Measurements from ENCODE around the gene VPS18. TPM values are rescaled to one million over a fixed set of nuclear protein-coding genes. Genes with fewer than 3 reads are reported as not detected.

The VPS18 gene
- total and polyA plus RNA-seq, 2 donors (not counting 3 experiments of a cell fraction or from before 2014, with no cell fraction given): 29.3 to 32.8 TPM

GRCh38 chr15:40918146-40918798 is 24.0 kb downstream of the VPS18 start:
- ChIA-PET POLR2A (interaction anchor here (1.8 to 3.1 kb wide), 2 partner anchors 11 to 13 kb away, joined by 4 to 14 read pairs; partner anchors contain the start of gene DLL4), CTCF (interaction anchor here (0.9 to 6.5 kb wide), 11 partner anchors 8 to 101 kb away, joined by 3 to 100 read pairs (median 5); partner anchors contain the start of gene DLL4)
- peak overlapping the region; percentile 14 for H3K4me2 ChIP-seq (ENCODE audit: insufficient read depth, low read length)
- peak overlapping the region; percentile 95 for H3K27ac ChIP-seq (ENCODE audit: insufficient read depth, low read depth, low read length)
- BruUV-seq (replicated peaks): TSS peak; percentile 72
- H3K4me3 ChIP-seq (replicated peaks in 1 of 3; ENCODE audit: insufficient read depth in 1 of 3, low read depth in 1 of 3, low read length in 3 of 3): no peak overlapping the region
- H3K9ac ChIP-seq (replicated peaks; ENCODE audit: extremely low read depth, insufficient read depth, low read length): peak overlapping the region; percentile 81
- no peaks in the 10 kb centered on the region for H3K27me3 ChIP-seq (ENCODE audit: control insufficient read depth in 2 of 2, insufficient read depth in 2 of 2, low read length in 2 of 2)
- H4K20me1 ChIP-seq (replicated peaks; ENCODE audit: control insufficient read depth, extremely low read depth, insufficient read depth, low read length): no peaks in the 10 kb centered on the region
- FAIRE-seq: peak; percentile 91
- dilution Hi-C loops (cut with MboI; ENCODE audit: extremely low pct_ligation_motif_present, low sequenced_read_pairs) (no loop called here), intact Hi-C loops (cut with micrococcal nuclease) (loop anchor here (1.0 kb wide), 3 partner anchors 11 to 23 kb away; partner anchors contain the start of gene DLL4)
- H3K9me3 ChIP-seq (replicated peaks; ENCODE audit: control insufficient read depth, insufficient read depth, low read length): no peaks in the 10 kb centered on the region
- peak; percentile 72 for DNase-seq (ENCODE audit: low read depth, low spot score)
- H3K79me2 ChIP-seq (ENCODE audit: control insufficient read depth, insufficient read depth, low read length): no peaks in the 10 kb centered on the region
- H3K9me1 ChIP-seq (replicated peaks; ENCODE audit: control insufficient read depth, extremely low read depth, insufficient read depth, low read length): no peaks in the 10 kb centered on the region
- peaks cover 46% of the 10 kb centered on the region for H3K4me1 ChIP-seq (ENCODE audit: control insufficient read depth, extremely low read depth, insufficient read depth, low read length)
- H2AFZ ChIP-seq (ENCODE audit: low read depth, low read length): peak overlapping the region; percentile 74
- no peaks in the 10 kb centered on the region for H3K36me3 ChIP-seq (ENCODE audit: control insufficient read depth in 2 of 2, extremely low read depth in 1 of 2, insufficient read depth in 2 of 2, low read length in 2 of 2)
- peak; percentile 29 for TF ChIP-seq POLR2AphosphoS5 (IDR thresholded peaks at IDR 0.05; ENCODE audit: insufficient read depth, low read depth, low read length)
- no peak for TF ChIP-seq MAX (IDR thresholded peaks at IDR 0.05; ENCODE audit: insufficient read depth, insufficient read length)

GRCh38 chr15:40918799-40919392 is 24.6 kb downstream of the VPS18 start:
- no peaks in the 10 kb centered on the region for H3K36me3 ChIP-seq (ENCODE audit: control insufficient read depth in 2 of 2, extremely low read depth in 1 of 2, insufficient read depth in 2 of 2, low read length in 2 of 2)
- intact Hi-C loops (cut with micrococcal nuclease): loop anchor here (1.0 kb wide), 3 partner anchors 10 to 22 kb away; partner anchors contain the start of gene DLL4
- ChIA-PET POLR2A (interaction anchor here (0.9 to 3.1 kb wide), 3 partner anchors 10 to 12 kb away, joined by 3 to 14 read pairs (median 4); partner anchors contain the start of gene DLL4), CTCF (interaction anchor here (0.9 to 6.5 kb wide), 10 partner anchors 9 to 100 kb away, joined by 3 to 100 read pairs (median 5); partner anchors contain the start of gene DLL4)
- peaks cover 46% of the 10 kb centered on the region for H3K4me1 ChIP-seq (ENCODE audit: control insufficient read depth, extremely low read depth, insufficient read depth, low read length)
- no peaks in the 10 kb centered on the region for H4K20me1 ChIP-seq (replicated peaks; ENCODE audit: control insufficient read depth, extremely low read depth, insufficient read depth, low read length)
- H3K79me2 ChIP-seq (ENCODE audit: control insufficient read depth, insufficient read depth, low read length): no peaks in the 10 kb centered on the region
- peak; percentile 68 for DNase-seq (ENCODE audit: low read depth, low spot score)
- BruUV-seq (replicated peaks): no TSS peak
- H3K9ac ChIP-seq (replicated peaks; ENCODE audit: extremely low read depth, insufficient read depth, low read length): peak overlapping the region; percentile 81
- peak overlapping the region; percentile 14 for H3K4me2 ChIP-seq (ENCODE audit: insufficient read depth, low read length)
- peak overlapping the region; percentile 95 for H3K27ac ChIP-seq (ENCODE audit: insufficient read depth, low read depth, low read length)
- peak overlapping the region; percentile 74 for H2AFZ ChIP-seq (ENCODE audit: low read depth, low read length)
- H3K27me3 ChIP-seq (ENCODE audit: control insufficient read depth in 2 of 2, insufficient read depth in 2 of 2, low read length in 2 of 2): no peaks in the 10 kb centered on the region
- no peak overlapping the region for H3K4me3 ChIP-seq (replicated peaks in 1 of 3; ENCODE audit: insufficient read depth in 1 of 3, low read depth in 1 of 3, low read length in 3 of 3)
- no peaks in the 10 kb centered on the region for H3K9me1 ChIP-seq (replicated peaks; ENCODE audit: control insufficient read depth, extremely low read depth, insufficient read depth, low read length)
- no peaks in the 10 kb centered on the region for H3K9me3 ChIP-seq (replicated peaks; ENCODE audit: control insufficient read depth, insufficient read depth, low read length)
- dilution Hi-C loops (cut with MboI; ENCODE audit: extremely low pct_ligation_motif_present, low sequenced_read_pairs): no loop called here
- TF ChIP-seq JUN (IDR thresholded peaks at IDR 0.05; ENCODE audit: borderline replicate concordance, insufficient read depth, insufficient read length, low read depth) (peak; percentile 44), MYC (IDR thresholded peaks at IDR 0.05; ENCODE audit: low read depth, low read length) (no peak), EZH2 (IDR thresholded peaks at IDR 0.05; ENCODE audit: borderline replicate concordance, low read depth, low read length, severe bottlenecking) (no peak), CTCF (IDR thresholded peaks at IDR 0.05; ENCODE audit: extremely low read depth in 1 of 2, insufficient read depth in 1 of 2, low read depth in 1 of 2, low read length in 2 of 2) (no peak), POLR2AphosphoS5 (IDR thresholded peaks at IDR 0.05; ENCODE audit: insufficient read depth, low read depth, low read length) (peak; percentile 6), GATA2 (IDR thresholded peaks at IDR 0.05; ENCODE audit: insufficient read depth, insufficient read length, low read depth, low read length) (no peak)
- FAIRE-seq: peak; percentile 71

Data from endothelial cell of umbilical vein (primary cell).